Fibroblast of lung (primary cell): Measurements from ENCODE around the gene LECT2.

Source experiments
- CTCF ChIP-seq, 2 donors: IDR thresholded peaks in 1 of 2; conservative IDR thresholded peaks in 1 of 2; 1 replicate in 1 of 2; 2 replicates in 1 of 2; pipeline ENCODE4 v1.5.1; 2011 to 2012; ENCODE audit warnings: low read length in 2 of 2, control low read depth in 1 of 2, inconsistent platforms in 1 of 2, low read depth in 1 of 2, mild to moderate bottlenecking in 1 of 2
- EZH2 ChIP-seq: IDR thresholded peaks from 2 replicates; pipeline ENCODE4 v1.5.1; 2012; ENCODE audit warnings: low read length, control low read depth, mild to moderate bottlenecking; ENCODE audit errors: missing control alignments

- no peak for TF ChIP-seq CTCF (conservative IDR thresholded peaks at IDR 0.05 in 1 of 2, IDR thresholded peaks at IDR 0.05 in 1 of 2; ENCODE audit: low read depth in 1 of 2, low read length in 2 of 2)
- no peak for TF ChIP-seq EZH2
Observed at GRCh38 chr5:135898651-135899050, 56.1 kb downstream of the LECT2 start.
